ENCODE data around the gene DMBX1.

The DMBX1 gene

GRCh38 chr1:46530311-46530710 lies 40.7 kb downstream of the DMBX1 start:
- DNase-seq (ENCODE audit: low read depth): no peak
- H3K4me3 ChIP-seq (ENCODE audit: low read depth, low read length): no peak overlapping the region
- TF ChIP-seq CTCF (conservative IDR thresholded peaks at IDR 0.05; ENCODE audit: low read depth, low read length): no peak

GRCh38 chr1:46530791-46531409 lies 41.3 kb downstream of the DMBX1 start:
- no peak for DNase-seq (ENCODE audit: low read depth)
- H3K4me3 ChIP-seq (ENCODE audit: low read depth, low read length): no peak overlapping the region
- peak; percentile 37 for TF ChIP-seq CTCF (conservative IDR thresholded peaks at IDR 0.05; ENCODE audit: low read depth, low read length)

DNA sequence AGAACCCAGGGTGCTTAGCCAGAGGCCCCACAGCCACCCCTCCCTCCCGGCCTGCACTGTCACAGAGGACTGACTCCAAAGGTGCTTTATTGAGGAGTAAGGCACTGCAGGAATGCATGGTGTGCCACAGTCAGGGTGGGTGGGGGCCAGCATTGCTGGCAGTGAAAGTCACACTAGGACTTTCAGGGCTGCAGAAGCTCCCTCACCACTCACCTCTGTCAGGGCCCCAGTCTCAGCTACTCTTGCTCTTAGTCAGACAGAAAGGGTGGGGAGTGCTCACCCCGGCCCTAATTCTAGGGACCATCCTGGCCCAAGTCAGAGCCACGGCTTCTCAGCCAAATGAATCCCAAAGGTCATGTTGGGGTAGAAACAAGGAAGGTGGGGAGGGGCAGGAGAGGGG lies 42.5 kb downstream of the DMBX1 start:
- no peak for TF ChIP-seq CTCF (conservative IDR thresholded peaks at IDR 0.05; ENCODE audit: low read depth, low read length)
- H3K4me3 ChIP-seq (ENCODE audit: low read depth, low read length): no peak overlapping the region
- DNase-seq (ENCODE audit: low read depth): no peak

DNA sequence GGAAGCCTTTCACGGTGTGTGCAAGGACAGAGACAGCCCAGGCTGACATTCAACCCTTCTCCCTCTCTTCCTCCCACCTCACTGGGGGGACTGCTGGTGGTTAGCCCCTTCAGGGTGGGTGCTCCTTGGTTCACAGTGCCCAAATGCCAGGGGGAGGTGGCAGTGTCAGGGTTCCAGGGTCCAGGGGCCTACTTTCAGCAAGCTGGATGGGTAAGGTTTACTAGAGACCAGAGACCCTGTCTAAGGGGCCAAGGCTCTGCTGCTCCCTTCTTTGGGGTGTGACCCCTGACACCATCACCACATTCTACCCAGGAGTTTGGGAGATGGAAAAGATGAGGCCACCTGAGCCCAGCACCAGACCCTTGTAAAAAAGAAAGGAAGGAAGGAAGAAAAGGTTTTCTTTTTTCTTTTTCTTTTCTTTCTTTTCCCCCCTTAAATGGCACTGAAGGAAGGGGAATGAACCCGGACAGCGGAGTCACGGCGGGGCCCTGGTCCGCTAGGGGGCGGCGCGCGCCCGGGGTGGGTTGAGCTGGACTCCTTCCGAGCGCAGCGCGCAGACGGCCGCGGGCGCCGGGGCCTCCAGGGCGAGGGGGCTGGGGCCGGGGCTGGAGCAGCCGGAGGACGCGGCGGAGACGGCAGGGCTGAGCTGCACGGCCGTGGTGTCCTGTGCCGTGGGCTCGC lies 43.0 kb downstream of the DMBX1 start:
- peak overlapping the region; percentile 34 for H3K4me3 ChIP-seq (ENCODE audit: low read depth, low read length)
- peak; percentile 63 for TF ChIP-seq CTCF (conservative IDR thresholded peaks at IDR 0.05; ENCODE audit: low read depth, low read length)
- DNase-seq (ENCODE audit: low read depth): peak; percentile 50

- peak; percentile 30 for DNase-seq (ENCODE audit: low read depth)
- no peak for TF ChIP-seq CTCF (conservative IDR thresholded peaks at IDR 0.05; ENCODE audit: low read depth, low read length)
Measured at GRCh38 chr1:46533179-46533864, 43.7 kb downstream of the DMBX1 start.

GRCh38 chr1:46535063-46535462 lies 45.4 kb downstream of the DMBX1 start:
- TF ChIP-seq CTCF (conservative IDR thresholded peaks at IDR 0.05; ENCODE audit: low read depth, low read length): peak; percentile 39
- H3K4me3 ChIP-seq (ENCODE audit: low read depth, low read length): no peak overlapping the region
- DNase-seq (ENCODE audit: low read depth): no peak

More at GRCh38 chr1:46533179-46533864, 43.7 kb downstream of the DMBX1 start:
- H3K4me3 ChIP-seq (ENCODE audit: low read depth, low read length): peak overlapping the region; percentile 34
